DOHH2 (cell line): ENCODE results near the gene RBM33.

Experiments
- EZH2phosphoT487 ChIP-seq: fragments of 200-600 bp; sonication (generic); IDR thresholded peaks from 2 replicates; pipeline ENCODE4 v1.6.1; 2017; ENCODE audit warnings: borderline replicate concordance, mild to moderate bottlenecking, antibody characterized with exemption, low read length, moderate library complexity, mixed read lengths
- TF ChIP-seq, protein P1 (sequence below): fragments of 200-600 bp; sonication (generic); IDR thresholded peaks from one replicate; pipeline ENCODE4 v1.5.1; 2014; ENCODE audit warnings: antibody characterized with exemption, mild to moderate bottlenecking, low read depth, low read length; ENCODE audit not compliant: poor library complexity, severe bottlenecking

DNA sequence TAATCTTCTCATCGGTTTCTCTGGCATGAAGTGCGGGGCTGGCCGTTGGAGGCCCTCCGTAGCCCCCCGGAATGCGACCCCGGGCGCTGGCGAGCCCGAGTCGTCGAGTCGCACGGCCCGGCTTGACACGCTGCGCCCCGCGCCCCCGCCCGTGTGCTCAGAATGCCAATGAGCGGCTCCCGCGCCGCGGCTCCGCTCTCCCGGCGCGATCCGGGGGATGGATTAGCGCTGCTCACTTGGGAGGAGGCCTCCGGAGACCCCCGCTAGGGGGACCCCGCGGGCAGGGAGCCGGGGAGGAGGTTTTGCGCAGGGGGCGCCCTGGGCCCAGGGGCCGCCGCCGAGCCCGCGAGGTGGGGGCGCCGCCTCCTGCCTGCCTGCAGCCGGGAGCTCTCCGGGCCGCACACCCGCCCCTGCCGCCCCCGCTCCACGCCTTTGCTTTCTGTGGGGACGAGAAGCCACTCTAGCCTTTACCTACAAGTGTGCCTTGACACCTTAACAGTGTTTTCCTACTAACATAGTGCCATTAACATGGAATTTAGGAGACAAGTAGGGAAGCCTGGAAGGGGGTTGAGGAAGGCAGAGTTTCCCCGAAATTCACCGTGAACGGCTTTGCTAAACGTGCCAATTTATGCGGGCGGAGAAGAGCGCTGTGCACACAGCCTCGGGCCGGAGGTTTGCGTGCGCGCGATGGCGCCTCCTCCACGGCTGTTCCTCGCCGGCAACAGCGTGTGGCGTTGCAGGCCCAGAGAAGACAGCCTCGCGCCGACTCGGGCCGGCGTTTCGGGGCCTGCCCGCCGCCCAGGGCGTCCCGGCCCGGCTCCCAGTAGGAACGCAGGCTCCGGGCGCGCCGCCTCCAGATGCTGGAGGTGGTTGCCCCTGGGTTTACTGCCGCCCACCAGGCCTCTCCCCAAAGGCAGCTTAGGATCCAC is 160.7 kb downstream of the RBM33 start:
- TF ChIP-seq, protein P1, sequence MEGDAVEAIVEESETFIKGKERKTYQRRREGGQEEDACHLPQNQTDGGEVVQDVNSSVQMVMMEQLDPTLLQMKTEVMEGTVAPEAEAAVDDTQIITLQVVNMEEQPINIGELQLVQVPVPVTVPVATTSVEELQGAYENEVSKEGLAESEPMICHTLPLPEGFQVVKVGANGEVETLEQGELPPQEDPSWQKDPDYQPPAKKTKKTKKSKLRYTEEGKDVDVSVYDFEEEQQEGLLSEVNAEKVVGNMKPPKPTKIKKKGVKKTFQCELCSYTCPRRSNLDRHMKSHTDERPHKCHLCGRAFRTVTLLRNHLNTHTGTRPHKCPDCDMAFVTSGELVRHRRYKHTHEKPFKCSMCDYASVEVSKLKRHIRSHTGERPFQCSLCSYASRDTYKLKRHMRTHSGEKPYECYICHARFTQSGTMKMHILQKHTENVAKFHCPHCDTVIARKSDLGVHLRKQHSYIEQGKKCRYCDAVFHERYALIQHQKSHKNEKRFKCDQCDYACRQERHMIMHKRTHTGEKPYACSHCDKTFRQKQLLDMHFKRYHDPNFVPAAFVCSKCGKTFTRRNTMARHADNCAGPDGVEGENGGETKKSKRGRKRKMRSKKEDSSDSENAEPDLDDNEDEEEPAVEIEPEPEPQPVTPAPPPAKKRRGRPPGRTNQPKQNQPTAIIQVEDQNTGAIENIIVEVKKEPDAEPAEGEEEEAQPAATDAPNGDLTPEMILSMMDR = peak; percentile 79
- no peak for TF ChIP-seq EZH2phosphoT487
